Stimulated activated naive B cell treated with anti-CD40 and anti-IgM and Interleukin-4, amounts not matched to agents 10 μg/mL and 1 μg/mL and 100 μg/mL, for 72 hours (primary cell): ENCODE results near the gene SQSTM1.
A peak's percentile ranks its signal among the peaks of the same experiment; 100 is the strongest.

Source experiments
- ATAC-seq, 2 donors: fragments of 150-1000 bp; cut with Tn5 transposase; replicated peaks; 2 replicates each; pipeline ENCODE4 v1.10.0; 2021; ENCODE audit warnings: moderate library complexity in 1 of 2
- DNase-seq: peaks from one replicate; pipeline ENCODE4 v3.0.0; 2021
- H3K27ac Mint-ChIP-seq: one replicate; pipeline ENCODE4 v1.8.0; 2022; ENCODE audit warnings: mild to moderate bottlenecking, mixed read lengths
- H3K27me3 Mint-ChIP-seq, 2 donors: one replicate each; pipeline ENCODE4 v1.8.0; 2022; ENCODE audit warnings: mixed read lengths in 2 of 2
- H3K36me3 Mint-ChIP-seq, 2 donors: one replicate each; pipeline ENCODE4 v1.8.0; 2022; ENCODE audit warnings: mixed read lengths in 2 of 2, mild to moderate bottlenecking in 1 of 2
- H3K4me1 Mint-ChIP-seq, 2 donors: one replicate each; pipeline ENCODE4 v1.8.0; 2022; ENCODE audit warnings: mixed read lengths in 2 of 2, mild to moderate bottlenecking in 1 of 2
- H3K4me3 Mint-ChIP-seq, 2 donors: one replicate each; pipeline ENCODE4 v1.8.0; 2022; ENCODE audit warnings: mild to moderate bottlenecking in 2 of 2, mixed read lengths in 2 of 2, moderate library complexity in 1 of 2
- H3K9me3 Mint-ChIP-seq, 2 donors: one replicate each; pipeline ENCODE4 v1.8.0; 2022; ENCODE audit warnings: mixed read lengths in 2 of 2, mild to moderate bottlenecking in 1 of 2

The SQSTM1 gene

DNA sequence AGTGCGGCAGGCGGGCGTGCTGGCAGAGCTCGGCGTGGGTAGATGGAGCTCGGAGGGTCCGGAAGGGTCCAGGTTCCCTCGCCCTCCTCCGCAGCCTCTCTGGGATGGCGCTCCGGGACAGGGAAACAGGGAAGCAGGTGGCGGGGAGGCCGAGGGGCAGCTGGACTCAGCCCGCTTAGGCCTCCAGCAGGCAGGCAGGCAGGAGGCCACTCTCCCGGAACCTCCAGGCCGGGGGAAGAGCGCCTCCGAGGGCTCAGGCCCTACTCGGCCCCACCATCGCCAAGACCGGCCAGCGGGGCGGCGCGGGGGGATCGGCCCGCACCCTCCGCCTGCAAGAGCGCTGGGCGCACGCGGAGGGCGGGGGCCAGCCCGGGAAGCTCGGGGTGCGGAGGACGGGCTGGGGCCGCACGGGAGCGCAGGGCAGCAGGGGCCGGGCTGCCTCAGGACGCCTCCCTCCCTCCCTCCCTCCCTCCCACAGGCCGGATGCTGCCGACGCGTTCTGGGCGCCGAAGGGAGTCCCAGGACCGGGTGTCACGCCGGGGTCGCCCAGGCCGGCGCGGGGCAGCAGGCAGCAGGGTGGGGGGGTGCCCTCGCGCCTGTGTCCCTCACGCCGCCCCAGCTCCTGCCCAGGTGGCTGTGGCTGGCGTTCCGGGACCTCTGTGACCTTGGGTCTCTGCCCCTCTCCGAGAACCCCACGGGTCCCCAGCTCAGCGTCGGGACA is 15.0 kb upstream of the SQSTM1 start:
- peaks cover 37 to 42% of the 10 kb centered on the region in 2 donors for H3K4me1 Mint-ChIP-seq
- peak overlapping the region; percentile 97 for H3K27ac Mint-ChIP-seq
- H3K4me3 Mint-ChIP-seq, result peak overlapping the region; percentile 94 to 97
- H3K9me3 Mint-ChIP-seq, result no peaks in the 10 kb centered on the region
- H3K27me3 Mint-ChIP-seq, result no peaks in the 10 kb centered on the region
- DNase-seq (no peak), ATAC-seq (peak; percentile 26 to 33)
- H3K36me3 Mint-ChIP-seq, result peaks cover 14 to 23% of the 10 kb centered on the region in 2 donors

DNA sequence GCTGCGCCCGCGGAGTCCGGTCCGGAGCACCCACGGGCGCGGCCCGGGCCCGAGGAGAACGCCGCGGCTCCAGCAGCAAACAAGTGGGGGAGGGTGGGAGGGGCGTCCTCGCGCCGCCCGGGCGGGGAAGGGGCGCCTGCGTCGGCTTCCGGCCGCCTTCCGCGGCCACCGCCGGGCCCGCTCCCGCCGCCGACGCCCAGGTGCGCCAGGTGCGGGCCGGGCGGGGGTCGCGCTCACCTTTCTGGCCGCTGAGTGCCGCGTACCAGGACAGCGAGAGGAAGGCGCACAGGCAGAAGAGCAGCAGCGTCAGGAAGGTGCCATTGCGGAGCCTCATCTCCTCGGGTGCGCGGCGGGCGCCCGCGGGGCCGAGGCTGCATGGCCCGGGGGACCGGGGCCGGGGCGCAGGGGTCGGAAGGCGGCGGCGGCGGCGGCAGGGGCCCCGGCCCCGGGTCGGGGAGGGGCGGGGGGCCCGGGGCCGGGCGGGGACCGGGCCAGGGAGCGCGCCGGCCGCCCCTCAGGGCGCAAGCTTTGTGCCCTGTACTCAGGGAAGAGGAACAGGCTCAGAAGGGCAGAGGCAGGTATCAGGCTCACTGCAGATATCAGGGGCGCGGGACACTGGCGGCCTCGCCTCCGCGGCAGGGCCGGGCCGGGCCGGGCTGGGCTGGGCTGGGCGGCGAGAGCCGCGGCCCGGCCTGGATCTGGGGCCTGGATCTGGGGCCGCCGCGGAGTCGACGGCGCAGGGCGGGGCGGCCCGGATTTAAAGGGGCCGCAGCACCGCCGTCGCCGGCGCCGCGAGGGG is 14.3 kb upstream of the SQSTM1 start, which contains the start of gene MGAT4B:
TSS of gene MGAT4B (minus strand) at position 617 of the 799 bp plus-strand sequence. CDS start at position 334, 283 bp downstream.
- H3K27me3 Mint-ChIP-seq, result no peaks in the 10 kb centered on the region
- ATAC-seq, result peak; percentile 70 to 79
- DNase-seq, result peak; percentile 58
- H3K4me3 Mint-ChIP-seq, result peak within 1 kb of the TSS; percentile 82 to 97
- H3K9me3 Mint-ChIP-seq, result no peaks in the 10 kb centered on the region
- peaks cover 11 to 23% of the 10 kb centered on the region in 2 donors for H3K36me3 Mint-ChIP-seq
- peak within 1 kb of the TSS; percentile 62 for H3K27ac Mint-ChIP-seq
- H3K4me1 Mint-ChIP-seq, result peaks cover 37 to 42% of the 10 kb centered on the region in 2 donors

DNA sequence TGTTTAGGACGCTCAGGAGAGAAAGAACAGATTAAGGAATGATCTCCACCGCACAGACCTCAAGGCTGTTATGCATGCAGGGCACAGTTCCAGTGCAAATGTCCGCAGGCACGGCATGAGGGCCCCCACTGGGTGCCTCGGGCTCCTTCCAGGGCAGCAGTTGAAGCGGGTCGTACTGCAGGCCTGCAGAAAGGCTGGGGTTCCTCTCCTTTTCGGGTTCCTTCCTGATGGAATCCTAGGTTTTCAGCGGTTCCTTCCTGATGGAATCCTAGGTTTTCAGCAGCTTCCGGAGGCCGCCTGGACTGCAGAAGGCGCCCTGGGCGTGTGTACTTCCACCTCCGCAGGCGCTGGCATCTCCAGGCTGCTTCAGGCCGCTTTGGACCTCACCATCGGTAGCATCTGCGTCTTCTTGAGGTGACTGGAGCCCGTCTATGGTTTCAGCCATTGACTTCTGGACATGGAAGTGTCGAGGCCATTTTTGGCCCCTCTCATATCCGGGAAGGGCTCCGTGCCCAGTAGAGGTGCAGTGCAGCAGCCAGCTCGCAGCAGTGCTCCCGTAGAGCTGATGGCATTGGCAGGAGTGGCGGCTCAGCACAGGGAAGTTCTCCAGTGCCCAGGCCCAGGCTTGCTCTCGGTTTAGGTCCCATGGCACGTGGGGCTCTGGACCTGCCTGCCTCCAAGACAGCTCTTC is 8.4 kb upstream of the SQSTM1 start:
- Mint-ChIP-seq H3K36me3 (peaks cover 19 to 37% of the 10 kb centered on the region in 2 donors), H3K4me1 (peaks cover 5 to 14% of the 10 kb centered on the region in 2 donors), H3K4me3 (no peak overlapping the region), H3K27me3 (no peaks in the 10 kb centered on the region), H3K27ac (no peak overlapping the region), H3K9me3 (no peaks in the 10 kb centered on the region)
- ATAC-seq (no peak), DNase-seq (no peak)

DNA sequence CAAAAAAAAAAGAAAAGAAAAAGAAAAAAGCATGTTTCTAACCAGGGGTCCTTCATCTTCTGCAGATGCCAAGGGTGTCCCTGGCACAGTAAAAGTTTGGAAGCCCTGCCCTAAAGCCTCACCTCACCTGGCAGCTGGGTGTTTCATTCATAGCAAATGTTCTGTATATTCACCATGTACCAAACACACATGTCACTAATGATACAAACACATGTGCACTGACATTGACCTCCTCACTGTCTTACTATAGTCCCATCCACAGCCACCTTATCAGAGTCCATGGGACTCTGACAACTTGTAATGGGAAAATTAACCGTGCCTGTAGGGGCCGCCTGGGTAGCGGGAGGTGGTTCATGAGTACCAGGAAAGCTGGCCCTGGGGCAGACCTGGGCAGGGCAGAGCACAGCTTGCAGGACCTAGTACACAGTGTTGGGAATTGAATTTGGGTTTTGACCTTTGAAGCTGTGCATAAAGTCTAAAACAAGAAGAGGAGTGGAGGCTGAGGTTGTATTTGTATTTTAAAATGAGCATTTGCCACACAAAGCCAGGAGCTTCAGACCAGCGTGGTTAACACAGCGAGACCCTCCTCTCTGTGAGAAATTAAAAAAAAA is 7.6 kb upstream of the SQSTM1 start:
- ATAC-seq, result no peak
- Mint-ChIP-seq H3K27me3 (no peaks in the 10 kb centered on the region), H3K27ac (no peak overlapping the region), H3K36me3 (peaks cover 19 to 37% of the 10 kb centered on the region in 2 donors), H3K9me3 (no peaks in the 10 kb centered on the region), H3K4me1 (peaks cover 10 to 22% of the 10 kb centered on the region in 2 donors), H3K4me3 (no peak overlapping the region)
- DNase-seq, result no peak

DNA sequence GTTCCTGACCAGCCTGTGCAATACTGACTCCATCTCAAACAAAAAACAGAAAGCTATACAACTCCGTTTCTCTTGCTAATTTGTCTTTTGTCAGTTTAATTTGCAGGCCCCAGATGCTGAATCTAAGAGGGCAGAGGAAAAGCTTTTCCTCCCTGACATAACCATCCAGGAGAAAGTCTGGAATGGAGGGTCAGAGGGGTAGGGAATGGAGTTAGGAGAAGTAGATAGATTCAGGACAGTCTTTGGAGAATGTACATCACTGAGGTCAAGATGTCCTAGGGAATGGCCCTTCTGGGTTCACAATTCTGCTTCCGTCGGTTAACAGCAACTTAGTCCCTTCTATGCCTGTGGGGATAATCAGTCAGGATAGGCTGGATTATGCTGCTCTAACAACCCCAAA is 6.6 kb upstream of the SQSTM1 start:
- no peak overlapping the region for H3K27ac Mint-ChIP-seq
- ATAC-seq, result no peak

DNA sequence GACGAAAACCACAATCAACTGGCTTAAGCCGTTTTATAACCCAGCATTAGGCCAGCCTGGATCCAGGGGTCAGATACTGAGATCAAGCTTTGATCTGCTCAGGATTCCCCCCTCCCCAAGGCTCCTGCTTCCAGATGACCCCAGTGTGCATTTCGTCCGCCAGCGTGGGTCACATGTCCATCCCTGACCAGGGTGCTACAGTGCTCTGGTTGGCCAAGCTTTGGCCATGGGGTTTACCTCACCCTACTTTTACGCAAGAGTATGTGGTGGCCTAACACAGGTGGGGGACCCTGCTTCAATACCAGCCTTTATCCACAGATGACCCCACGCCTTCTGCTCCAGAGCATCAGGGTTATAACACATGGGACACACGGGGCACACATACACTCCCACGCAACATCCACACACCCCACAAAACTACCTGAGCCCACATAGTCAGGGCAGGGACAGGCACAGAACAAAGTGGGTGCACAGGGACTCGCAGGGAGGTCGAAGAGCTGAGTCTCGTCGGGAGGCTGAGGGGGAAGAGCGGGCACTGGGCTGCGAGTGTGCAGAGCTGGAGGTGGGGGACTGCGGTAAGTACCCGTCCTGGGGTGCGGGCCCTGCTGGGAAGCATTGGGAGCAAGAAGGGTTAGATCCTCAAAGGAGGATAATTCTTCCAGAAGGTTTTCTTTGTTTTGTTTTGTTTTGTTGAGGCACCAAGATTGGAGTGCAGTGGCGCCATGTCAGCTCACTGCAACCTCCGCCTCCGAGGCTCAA is 5.0 kb upstream of the SQSTM1 start:
- H3K27ac Mint-ChIP-seq, result peak overlapping the region; percentile 32
- H3K9me3 Mint-ChIP-seq, result no peaks in the 10 kb centered on the region
- H3K36me3 Mint-ChIP-seq, result peaks cover 17 to 37% of the 10 kb centered on the region in 2 donors
- no peak for ATAC-seq
- no peak for DNase-seq
- peaks cover 27 to 47% of the 10 kb centered on the region in 2 donors for H3K4me1 Mint-ChIP-seq
- peak overlapping the region; percentile 45 to 75 for H3K4me3 Mint-ChIP-seq
- H3K27me3 Mint-ChIP-seq, result no peaks in the 10 kb centered on the region

More for the DNA sequence above, 6.6 kb upstream of the SQSTM1 start:
- no peaks in the 10 kb centered on the region for H3K27me3 Mint-ChIP-seq
- H3K4me3 Mint-ChIP-seq, result no peak overlapping the region
- peaks cover 19 to 37% of the 10 kb centered on the region in 2 donors for H3K36me3 Mint-ChIP-seq
- H3K9me3 Mint-ChIP-seq, result no peaks in the 10 kb centered on the region
- H3K4me1 Mint-ChIP-seq, result peaks cover 17 to 32% of the 10 kb centered on the region in 2 donors
- DNase-seq, result no peak

DNA sequence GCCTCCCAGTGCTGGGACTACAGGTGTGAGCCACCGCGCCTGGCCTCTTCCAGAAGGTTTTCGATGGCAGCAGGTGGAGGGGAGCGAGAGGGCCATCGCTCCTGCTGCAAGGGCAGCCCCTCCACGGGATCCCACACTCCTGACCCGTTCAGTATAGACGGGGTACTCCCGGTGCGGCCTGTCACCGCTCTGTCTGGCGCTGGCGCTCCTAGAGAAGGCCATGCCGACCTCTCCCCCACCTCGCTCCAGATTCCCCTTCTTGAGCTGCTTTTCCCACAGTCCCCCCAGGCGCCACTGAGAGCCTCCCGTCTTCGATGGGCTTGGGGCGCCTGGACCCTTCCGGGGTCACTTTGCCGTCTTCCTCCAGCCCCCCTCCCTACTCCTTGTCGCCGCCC is 4.3 kb upstream of the SQSTM1 start:
- H3K36me3 Mint-ChIP-seq, result peaks cover 19 to 37% of the 10 kb centered on the region in 2 donors
- no peaks in the 10 kb centered on the region for H3K9me3 Mint-ChIP-seq
- no peak overlapping the region for H3K27ac Mint-ChIP-seq
- H3K27me3 Mint-ChIP-seq, result no peaks in the 10 kb centered on the region
- no peak for DNase-seq
- peaks cover 27 to 49% of the 10 kb centered on the region in 2 donors for H3K4me1 Mint-ChIP-seq
- no peak for ATAC-seq
- peak overlapping the region in 1 of 2 donors; percentile 92 for H3K4me3 Mint-ChIP-seq

DNA sequence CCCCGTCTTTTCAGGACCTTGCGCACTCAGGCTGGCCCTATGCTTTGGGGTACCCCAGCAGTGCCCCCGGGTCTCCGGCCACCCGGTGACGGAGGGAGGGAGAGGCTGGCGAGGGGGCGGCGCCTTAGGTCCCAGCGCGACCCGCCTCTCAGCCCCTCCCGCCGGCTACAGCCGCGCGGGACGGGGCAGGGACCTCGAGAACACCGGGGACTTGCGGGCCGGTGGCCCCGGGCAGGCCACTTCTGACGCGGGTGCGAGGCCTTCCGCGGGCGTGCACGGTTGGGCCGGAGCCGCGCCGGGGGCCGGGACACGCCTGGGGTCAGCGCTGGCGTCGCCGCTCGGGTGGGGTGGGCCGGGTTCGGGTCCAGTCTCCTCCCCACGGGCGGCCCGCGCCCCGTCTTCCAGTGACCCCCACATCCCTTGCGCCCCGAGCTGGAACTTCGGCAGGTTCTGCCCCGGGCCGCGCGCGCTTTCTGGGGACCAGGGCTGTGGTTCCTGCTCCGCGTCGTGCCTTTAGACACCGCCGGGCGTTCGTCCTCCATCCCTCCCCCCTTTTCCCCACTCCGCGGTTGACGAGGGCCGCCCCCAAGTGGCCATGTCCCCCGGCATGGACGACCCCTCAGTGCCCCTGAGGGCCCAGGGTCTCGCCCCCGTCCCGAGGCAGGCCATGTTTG is 3.8 kb upstream of the SQSTM1 start:
- ATAC-seq (no peak), DNase-seq (no peak)
- H3K9me3 Mint-ChIP-seq, result no peaks in the 10 kb centered on the region
- H3K4me1 Mint-ChIP-seq, result peaks cover 28 to 54% of the 10 kb centered on the region in 2 donors
- H3K4me3 Mint-ChIP-seq, result peak overlapping the region; percentile 67 to 92
- peaks cover 20 to 37% of the 10 kb centered on the region in 2 donors for H3K36me3 Mint-ChIP-seq
- H3K27me3 Mint-ChIP-seq, result no peaks in the 10 kb centered on the region
- H3K27ac Mint-ChIP-seq, result peak overlapping the region; percentile 85

DNA sequence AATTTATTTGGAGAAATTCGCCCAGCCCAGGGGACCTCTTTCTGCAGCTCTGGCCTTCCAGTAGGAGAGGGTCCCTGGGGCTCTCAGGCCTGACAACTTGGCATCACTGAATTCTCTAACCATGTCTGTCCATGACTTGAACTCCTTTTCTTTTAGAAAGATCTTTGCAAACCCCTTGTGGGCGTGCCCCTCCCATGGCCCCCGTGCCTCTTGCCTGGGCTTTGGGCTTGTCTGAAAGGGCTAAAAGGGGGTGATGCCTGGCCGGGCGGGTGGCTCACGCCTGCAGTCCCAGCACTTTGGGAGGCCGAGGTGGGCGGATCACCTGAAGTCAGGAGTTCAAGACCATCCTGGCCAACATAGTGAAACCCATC is 3.2 kb upstream of the SQSTM1 start:
- no peaks in the 10 kb centered on the region for H3K27me3 Mint-ChIP-seq
- DNase-seq, result no peak
- peak overlapping the region; percentile 85 for H3K27ac Mint-ChIP-seq
- ATAC-seq, result no peak
- peak overlapping the region; percentile 67 to 92 for H3K4me3 Mint-ChIP-seq
- no peaks in the 10 kb centered on the region for H3K9me3 Mint-ChIP-seq
- peaks cover 23 to 37% of the 10 kb centered on the region in 2 donors for H3K36me3 Mint-ChIP-seq
- H3K4me1 Mint-ChIP-seq, result peaks cover 33 to 59% of the 10 kb centered on the region in 2 donors

DNA sequence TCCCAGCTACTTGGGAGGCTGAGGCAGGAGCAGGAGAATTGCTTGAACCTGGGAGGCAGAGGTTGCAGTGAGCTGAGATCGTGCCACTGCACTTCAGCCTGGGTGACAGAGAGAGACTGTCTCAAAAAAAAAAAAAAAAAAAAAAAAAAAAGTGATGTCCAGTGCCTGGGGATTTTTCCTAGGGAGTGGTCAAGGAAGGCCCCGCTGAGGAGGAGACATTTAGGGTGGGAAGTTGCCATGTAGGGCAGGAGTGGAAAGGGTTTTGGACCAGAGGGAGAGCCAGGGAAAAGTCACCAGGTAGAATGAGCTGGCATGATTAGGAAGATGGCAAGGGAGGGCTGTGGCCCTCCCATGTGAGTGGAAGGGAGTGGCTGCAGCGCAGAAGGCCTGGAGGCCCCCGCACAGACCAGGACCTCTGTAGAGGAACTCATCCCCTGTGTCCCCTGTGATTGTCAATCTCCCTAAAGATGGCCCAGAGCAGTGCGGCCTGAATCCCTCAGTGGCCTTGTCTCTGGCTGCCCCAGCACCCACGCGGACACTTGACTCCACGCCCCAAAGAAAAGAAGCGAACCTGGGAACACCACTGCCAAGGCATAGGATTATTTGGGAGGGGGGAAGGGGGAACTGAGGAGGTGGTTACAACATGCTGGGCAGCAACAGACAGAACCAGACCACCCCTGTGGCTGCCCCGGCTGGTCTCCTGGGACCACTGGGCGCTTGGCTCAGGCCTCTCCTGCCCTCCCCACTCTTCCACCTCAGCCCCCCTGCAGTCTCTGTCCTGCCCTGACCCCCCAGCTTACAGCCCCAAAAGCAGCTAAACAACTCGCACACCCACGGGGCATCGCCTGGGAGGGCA is 2.6 kb upstream of the SQSTM1 start:
- Mint-ChIP-seq H3K27me3 (no peaks in the 10 kb centered on the region), H3K4me3 (peak overlapping the region; percentile 80 to 92), H3K27ac (peak overlapping the region; percentile 98), H3K36me3 (peaks cover 21 to 37% of the 10 kb centered on the region in 2 donors), H3K4me1 (peaks cover 36 to 66% of the 10 kb centered on the region in 2 donors), H3K9me3 (no peaks in the 10 kb centered on the region)
- no peak for ATAC-seq
- no peak for DNase-seq

DNA sequence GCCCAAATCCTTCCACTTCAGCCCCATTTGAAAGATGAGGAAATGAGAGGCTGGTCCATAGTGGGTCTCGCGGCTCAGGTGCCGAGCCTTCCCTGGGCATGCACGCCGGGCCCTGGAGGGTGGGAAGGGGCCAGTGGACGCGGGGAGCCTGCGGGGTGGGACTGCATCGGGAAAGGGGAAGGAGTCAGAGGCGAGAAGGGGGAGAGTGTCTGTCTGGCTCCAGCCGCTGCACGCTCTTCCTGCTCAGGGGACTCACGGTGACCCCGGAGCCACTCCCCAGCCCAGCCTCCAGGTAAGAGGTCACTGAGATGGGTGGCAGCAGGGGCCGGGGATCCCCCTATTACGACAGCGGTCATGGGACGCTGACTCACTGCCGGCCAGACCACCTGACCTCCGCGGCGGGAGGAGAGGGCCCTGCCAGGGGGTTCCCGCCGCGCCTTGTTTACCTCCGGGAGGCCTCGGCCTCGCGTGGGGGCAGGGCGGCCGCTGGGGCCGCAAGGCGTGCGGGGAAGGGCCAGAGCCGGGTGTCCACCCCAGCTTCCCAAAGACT is 1.9 kb upstream of the SQSTM1 start:
- DNase-seq (peak; percentile 96), ATAC-seq (peak; percentile 77 to 82)
- Mint-ChIP-seq H3K36me3 (peaks cover 23 to 36% of the 10 kb centered on the region in 2 donors), H3K4me3 (peak overlapping the region; percentile 80 to 92), H3K27me3 (no peaks in the 10 kb centered on the region), H3K4me1 (peaks cover 39 to 72% of the 10 kb centered on the region in 2 donors), H3K27ac (peak overlapping the region; percentile 98), H3K9me3 (no peaks in the 10 kb centered on the region)
